K562 (cell line): ENCODE measurements around the gene NKAPL. TPM values are rescaled to one million over a fixed set of nuclear protein-coding genes. Genes with fewer than 3 reads are reported as not detected.

Experiments
- BACH1 ChIP-seq: fragments of 200-800 bp; sonication (Bioruptor generic); IDR thresholded peaks from 2 replicates; pipeline ENCODE4 v1.6.1; 2016; ENCODE audit warnings: missing genetic modification characterization, missing compliant biosample characterization
- CTCFL ChIP-seq: IDR thresholded peaks from 2 replicates; pipeline ENCODE4 v1.6.1; 2011; ENCODE audit warnings: borderline replicate concordance, low read depth, mild to moderate bottlenecking, moderate library complexity, low read length; ENCODE audit not compliant: insufficient read depth, poor library complexity, severe bottlenecking
- FOXJ2 ChIP-seq: fragments of 200-800 bp; sonication (Bioruptor generic); IDR thresholded peaks from 2 replicates; pipeline ENCODE4 v1.6.1; 2016; ENCODE audit warnings: missing genetic modification characterization, missing compliant biosample characterization
- GTF2F1 ChIP-seq: IDR thresholded peaks from 2 replicates; pipeline ENCODE4 v1.6.1; 2011; ENCODE audit warnings: low read depth, low read length, improper control_type of control experiment
- KLF13 ChIP-seq: fragments of 450-650 bp; IDR thresholded peaks from 2 replicates; pipeline ENCODE4 v1.6.1; 2016; ENCODE audit warnings: missing genetic modification characterization, low read depth, mild to moderate bottlenecking, missing compliant biosample characterization, moderate library complexity, borderline replicate concordance
- MAFG ChIP-seq: fragments of 450-650 bp; conservative IDR thresholded peaks from 2 replicates; pipeline ENCODE4 v1.6.1; 2016; ENCODE audit warnings: missing genetic modification characterization, missing compliant biosample characterization
- MAFK ChIP-seq: IDR thresholded peaks from 2 replicates; pipeline ENCODE4 v1.6.1; 2011; ENCODE audit warnings: low read length, improper control_type of control experiment
- NCOR1 ChIP-seq: fragments of 450-650 bp; IDR thresholded peaks from 2 replicates; pipeline ENCODE4 v1.6.1; 2016; ENCODE audit warnings: mild to moderate bottlenecking, moderate library complexity
- NFE2L1 ChIP-seq: fragments of 450-650 bp; IDR thresholded peaks from 2 replicates; pipeline ENCODE4 v1.6.1; 2016; ENCODE audit warnings: missing genetic modification characterization, low read depth, mild to moderate bottlenecking, missing compliant biosample characterization, moderate library complexity, borderline replicate concordance
- NFIC ChIP-seq: fragments of 450-650 bp; IDR thresholded peaks from 2 replicates; pipeline ENCODE4 v1.6.1; 2017; ENCODE audit warnings: mild to moderate bottlenecking, inconsistent platforms
- PHF8 ChIP-seq: fragments of 200-600 bp; sonication (generic); IDR thresholded peaks from 2 replicates; pipeline ENCODE4 v1.6.1; 2012; ENCODE audit warnings: mixed run types, mild to moderate bottlenecking, inconsistent platforms, low read length, moderate library complexity, borderline replicate concordance
- POLR2G ChIP-seq: fragments of 200-400 bp; formaldehyde crosslinking; IDR thresholded peaks from 2 replicates; pipeline ENCODE4 v1.6.1; 2017; ENCODE audit warnings: low read depth, mild to moderate bottlenecking, antibody characterized with exemption, low read length, moderate library complexity
- PTRF ChIP-seq: fragments of 450-650 bp; IDR thresholded peaks from 2 replicates; pipeline ENCODE4 v1.6.1; 2016; ENCODE audit warnings: mild to moderate bottlenecking, missing genetic modification characterization, missing compliant biosample characterization
- RBM34 ChIP-seq: fragments of 200-400 bp; formaldehyde crosslinking; IDR thresholded peaks from 2 replicates; pipeline ENCODE4 v1.6.1; 2018; ENCODE audit warnings: low read length, borderline replicate concordance; ENCODE audit not compliant: insufficient read depth
- RFX5 ChIP-seq: IDR thresholded peaks from 2 replicates; pipeline ENCODE4 v1.6.1; 2011; ENCODE audit warnings: low read depth, mild to moderate bottlenecking, improper control_type of control experiment, low read length
- SOX6 ChIP-seq: fragments of 450-650 bp; IDR thresholded peaks from 2 replicates; pipeline ENCODE4 v1.6.1; 2014; ENCODE audit warnings: mild to moderate bottlenecking
- STAG1 ChIP-seq: sonication (generic); formaldehyde crosslinking; IDR thresholded peaks from 2 replicates; pipeline ENCODE4 v1.5.0; 2020; ENCODE audit warnings: missing genetic modification reagents, borderline replicate concordance
- polyA plus RNA-seq, 8 experiments: library from polyadenylated mRNA; depleted of rRNA in 4 of 8; stranded (reverse) in 5 of 8; unstranded in 3 of 8; fragments of >200 nt; fragmentation: Nextera tagmentation in 2 of 8; fragmentation: Illumina TruSeq in 1 of 8; extraction: Ambion mirVana in 2 of 8; extraction: Trizol in 1 of 8; gene quantifications; 2 replicates each; pipeline versions ENCODE4 v1.2.1 to v1.2.3, GENCODE V29; 2011 to 2014; ENCODE audit warnings: inconsistent platforms in 1 of 8, missing spikeins in 1 of 8
- total RNA-seq, 7 experiments: library from RNA; depleted of rRNA in 6 of 7; stranded (reverse); fragments of >200 nt in 6 of 7; fragmentation: Illumina TruSeq in 2 of 7; extraction: Trizol in 2 of 7; gene quantifications; 2 replicates each; pipeline versions ENCODE4 v1.2.1 to v1.2.3, GENCODE V29; 2011 to 2021; ENCODE audit warnings: low replicate concordance in 1 of 7
- TF ChIP-seq, protein P1 (sequence below): IDR thresholded peaks from 3 replicates; pipeline ENCODE4 v1.6.1; 2011; ENCODE audit warnings: borderline replicate concordance, mild to moderate bottlenecking; ENCODE audit not compliant: insufficient read length, insufficient read depth
- TF ChIP-seq, protein P2 (sequence below): fragments of 200-800 bp; sonication (Bioruptor generic); IDR thresholded peaks from 2 replicates; pipeline ENCODE4 v1.6.1; 2017; ENCODE audit warnings: missing genetic modification characterization, missing compliant biosample characterization
- TF ChIP-seq, protein P3 (sequence below), 2 experiments: fragments of 450-650 bp in 1 of 2; sonication (generic) in 1 of 2; formaldehyde crosslinking in 1 of 2; IDR thresholded peaks in 1 of 2; conservative IDR thresholded peaks in 1 of 2; 2 replicates each; pipeline versions ENCODE4 v1.6.1 to v1.8.1; 2016 to 2023; ENCODE audit warnings: mild to moderate bottlenecking in 2 of 2, moderate library complexity in 2 of 2, inconsistent platforms in 1 of 2, missing genetic modification reagents in 1 of 2
- TF ChIP-seq, protein P4 (sequence below): sonication (generic); formaldehyde crosslinking; IDR thresholded peaks from 2 replicates; pipeline ENCODE4 v1.9.0; 2022; ENCODE audit warnings: mild to moderate bottlenecking, missing genetic modification reagents

The NKAPL gene
- total and polyA plus RNA-seq, 9 of the 15 experiments (the other 6 are each of a cell fraction or from before 2014, with no cell fraction given): not detected

GRCh38 chr6:28269492-28269891, 10.4 kb downstream of the NKAPL start (continued):
- TF ChIP-seq POLR2G (no peak), BACH1 (peak; percentile 91), MAFG (tag) (peak; percentile 98), MAFK (peak; percentile 92), NFIC (no peak), SOX6 (0 out of 2 replicates have a peak, but pooled peaks have one; percentile 22), FOXJ2 (no peak), STAG1 (CRISPR knock-in tag) (no peak), GTF2F1 (no peak), RBM34 (no peak), RFX5 (no peak), PHF8 (no peak), NCOR1 (no peak), NFE2L1 (tag) (peak; percentile 83), CTCFL (no peak), PTRF (tag) (no peak), KLF13 (tag) (no peak)
- TF ChIP-seq, protein P1, sequence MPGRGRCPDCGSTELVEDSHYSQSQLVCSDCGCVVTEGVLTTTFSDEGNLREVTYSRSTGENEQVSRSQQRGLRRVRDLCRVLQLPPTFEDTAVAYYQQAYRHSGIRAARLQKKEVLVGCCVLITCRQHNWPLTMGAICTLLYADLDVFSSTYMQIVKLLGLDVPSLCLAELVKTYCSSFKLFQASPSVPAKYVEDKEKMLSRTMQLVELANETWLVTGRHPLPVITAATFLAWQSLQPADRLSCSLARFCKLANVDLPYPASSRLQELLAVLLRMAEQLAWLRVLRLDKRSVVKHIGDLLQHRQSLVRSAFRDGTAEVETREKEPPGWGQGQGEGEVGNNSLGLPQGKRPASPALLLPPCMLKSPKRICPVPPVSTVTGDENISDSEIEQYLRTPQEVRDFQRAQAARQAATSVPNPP: no peak
- TF ChIP-seq, protein P2, sequence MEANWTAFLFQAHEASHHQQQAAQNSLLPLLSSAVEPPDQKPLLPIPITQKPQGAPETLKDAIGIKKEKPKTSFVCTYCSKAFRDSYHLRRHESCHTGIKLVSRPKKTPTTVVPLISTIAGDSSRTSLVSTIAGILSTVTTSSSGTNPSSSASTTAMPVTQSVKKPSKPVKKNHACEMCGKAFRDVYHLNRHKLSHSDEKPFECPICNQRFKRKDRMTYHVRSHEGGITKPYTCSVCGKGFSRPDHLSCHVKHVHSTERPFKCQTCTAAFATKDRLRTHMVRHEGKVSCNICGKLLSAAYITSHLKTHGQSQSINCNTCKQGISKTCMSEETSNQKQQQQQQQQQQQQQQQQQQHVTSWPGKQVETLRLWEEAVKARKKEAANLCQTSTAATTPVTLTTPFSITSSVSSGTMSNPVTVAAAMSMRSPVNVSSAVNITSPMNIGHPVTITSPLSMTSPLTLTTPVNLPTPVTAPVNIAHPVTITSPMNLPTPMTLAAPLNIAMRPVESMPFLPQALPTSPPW (CRISPR knock-in tag): no peak
- TF ChIP-seq, protein P3, sequence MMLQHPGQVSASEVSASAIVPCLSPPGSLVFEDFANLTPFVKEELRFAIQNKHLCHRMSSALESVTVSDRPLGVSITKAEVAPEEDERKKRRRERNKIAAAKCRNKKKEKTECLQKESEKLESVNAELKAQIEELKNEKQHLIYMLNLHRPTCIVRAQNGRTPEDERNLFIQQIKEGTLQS (IDR thresholded peaks at IDR 0.05): peak; percentile 85
- TF ChIP-seq, protein P3 (CRISPR knock-in tag; conservative IDR thresholded peaks at IDR 0.05): 0 out of 2 replicates have a peak, but pooled peaks have one; percentile 27
- TF ChIP-seq, protein P4, sequence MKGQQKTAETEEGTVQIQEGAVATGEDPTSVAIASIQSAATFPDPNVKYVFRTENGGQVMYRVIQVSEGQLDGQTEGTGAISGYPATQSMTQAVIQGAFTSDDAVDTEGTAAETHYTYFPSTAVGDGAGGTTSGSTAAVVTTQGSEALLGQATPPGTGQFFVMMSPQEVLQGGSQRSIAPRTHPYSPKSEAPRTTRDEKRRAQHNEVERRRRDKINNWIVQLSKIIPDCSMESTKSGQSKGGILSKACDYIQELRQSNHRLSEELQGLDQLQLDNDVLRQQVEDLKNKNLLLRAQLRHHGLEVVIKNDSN: no peak
